Subcutaneous abdominal adipose tissue (tissue), 5 donors: ENCODE data around the gene SMARCB1.

Experiments
- H3K27ac ChIP-seq: one replicate; pipeline ENCODE4 v1.7.0; 2013; ENCODE audit warnings: low read depth, mild to moderate bottlenecking, inconsistent platforms, low read length, moderate library complexity
- H3K27me3 ChIP-seq, 5 donors: one replicate each; pipeline ENCODE4 v1.7.0; 2013; ENCODE audit warnings: low read length in 5 of 5, inconsistent platforms in 1 of 5; ENCODE audit not compliant: control insufficient read depth in 5 of 5, insufficient read depth in 4 of 5
- H3K36me3 ChIP-seq, 5 donors: one replicate each; pipeline ENCODE4 v1.7.0; 2013; ENCODE audit warnings: low read length in 5 of 5; ENCODE audit not compliant: control insufficient read depth in 5 of 5, insufficient read depth in 5 of 5
- H3K4me1 ChIP-seq, 5 donors: one replicate each; pipeline ENCODE4 v1.7.0; 2013; ENCODE audit warnings: low read length in 5 of 5, mild to moderate bottlenecking in 3 of 5, moderate library complexity in 1 of 5; ENCODE audit not compliant: control insufficient read depth in 5 of 5, insufficient read depth in 5 of 5
- H3K4me3 ChIP-seq, 5 donors: one replicate each; pipeline ENCODE4 v1.7.0; 2013; ENCODE audit warnings: low read length in 5 of 5, low read depth in 1 of 5
- H3K9ac ChIP-seq, 5 donors: one replicate each; pipeline ENCODE4 v1.7.0; 2013; ENCODE audit warnings: low read length in 5 of 5, mild to moderate bottlenecking in 4 of 5, moderate library complexity in 3 of 5
- H3K9me3 ChIP-seq, 5 donors: one replicate each; pipeline ENCODE4 v1.7.0; 2013; ENCODE audit warnings: low read length in 5 of 5; ENCODE audit not compliant: control insufficient read depth in 5 of 5
- donor health status: healthy.
- donor health status: healthy.
- donor health status: healthy.
- donor health status: healthy.
- donor health status: healthy.

SMARCB1 gene

DNA sequence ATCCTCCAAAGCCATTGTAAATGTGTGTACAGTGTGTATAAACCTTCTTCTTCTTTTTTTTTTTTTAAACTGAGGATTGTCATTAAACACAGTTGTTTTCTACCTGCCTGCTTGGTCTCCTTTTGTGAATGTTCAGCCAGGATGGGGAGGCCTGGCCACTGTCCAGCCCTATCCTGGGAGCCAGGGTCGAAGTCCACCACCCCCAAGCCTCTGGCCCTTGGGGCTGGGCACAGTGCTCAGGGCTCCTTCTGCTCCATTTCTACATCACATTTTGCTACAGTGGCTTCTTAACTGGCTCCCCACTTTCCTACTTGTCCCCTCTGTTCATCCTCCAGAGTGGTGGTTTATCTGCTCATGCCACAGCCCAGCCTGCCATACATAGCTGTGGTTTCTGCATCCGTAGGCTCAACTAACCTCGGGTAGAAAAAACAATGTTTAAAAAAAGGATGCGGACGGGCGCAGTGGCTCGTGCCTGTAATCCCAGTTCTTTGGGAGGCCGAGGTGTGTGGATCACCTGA lies 2.5 kb upstream of the SMARCB1 start:
- Histone ChIP-seq H3K9ac (peak overlapping the region in 1 of 5 donors; percentile 14), H3K27ac (no peak overlapping the region), H3K27me3 (peaks cover 0 to 2% (median 0%) of the 10 kb centered on the region in 5 donors), H3K4me1 (peaks cover 11 to 41% (median 26%) of the 10 kb centered on the region in 5 donors), H3K4me3 (no peak overlapping the region), H3K36me3 (no peaks in the 10 kb centered on the region), H3K9me3 (no peaks in the 10 kb centered on the region)

- Histone ChIP-seq H3K36me3 (peaks cover 0 to 4% (median 0%) of the 10 kb centered on the region in 5 donors), H3K9ac (peak overlapping the region; percentile 81 to 97 (median 95)), H3K4me1 (peaks cover 13 to 48% (median 32%) of the 10 kb centered on the region in 5 donors), H3K27me3 (peaks cover 0 to 2% (median 0%) of the 10 kb centered on the region in 5 donors), H3K9me3 (no peaks in the 10 kb centered on the region), H3K4me3 (peak overlapping the region; percentile 72 to 89 (median 83)), H3K27ac (peak overlapping the region; percentile 94)
These were observed 480 bp upstream of the SMARCB1 start for GRCh38 chr22:23786261-23786710.

- no peaks in the 10 kb centered on the region for H3K9me3 ChIP-seq
- peaks cover 0 to 2% (median 0%) of the 10 kb centered on the region in 5 donors for H3K27me3 ChIP-seq
- peak overlapping the region; percentile 80 to 95 (median 86) for H3K4me3 ChIP-seq
- H3K27ac ChIP-seq = peak overlapping the region; percentile 94
- peaks cover 15 to 47% (median 31%) of the 10 kb centered on the region in 5 donors for H3K4me1 ChIP-seq
- H3K9ac ChIP-seq = peak overlapping the region; percentile 75 to 97 (median 95)
- H3K36me3 ChIP-seq = peaks cover 0 to 15% (median 12%) of the 10 kb centered on the region in 5 donors
These were observed 782 bp downstream of the SMARCB1 start for GRCh38 chr22:23787600-23787896.

DNA sequence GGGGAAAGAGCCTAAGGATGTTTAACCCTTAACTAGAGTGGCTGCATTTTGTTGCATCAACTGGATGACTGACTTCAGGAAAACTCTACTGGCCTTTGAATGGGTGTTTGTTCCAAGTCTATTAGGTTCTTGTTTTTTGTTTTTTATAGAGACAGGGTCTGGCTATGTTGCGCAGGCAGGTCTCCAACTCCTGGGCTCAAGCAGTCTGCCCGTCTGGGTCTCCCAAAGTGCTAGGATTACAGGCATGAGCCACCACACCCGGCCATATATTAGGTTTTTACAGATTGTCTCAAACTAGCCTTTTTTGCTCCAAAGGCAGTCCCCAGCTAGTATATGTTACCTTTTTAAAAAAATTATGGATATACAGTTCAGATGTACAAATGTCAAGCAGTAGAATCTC lies 1.1 kb downstream of the SMARCB1 start:
- H3K9ac ChIP-seq = peak overlapping the region in 4 of 5 donors; percentile 84 to 97 (median 96)
- H3K4me1 ChIP-seq = peaks cover 15 to 45% (median 32%) of the 10 kb centered on the region in 5 donors
- H3K27ac ChIP-seq = peak overlapping the region; percentile 94

DNA sequence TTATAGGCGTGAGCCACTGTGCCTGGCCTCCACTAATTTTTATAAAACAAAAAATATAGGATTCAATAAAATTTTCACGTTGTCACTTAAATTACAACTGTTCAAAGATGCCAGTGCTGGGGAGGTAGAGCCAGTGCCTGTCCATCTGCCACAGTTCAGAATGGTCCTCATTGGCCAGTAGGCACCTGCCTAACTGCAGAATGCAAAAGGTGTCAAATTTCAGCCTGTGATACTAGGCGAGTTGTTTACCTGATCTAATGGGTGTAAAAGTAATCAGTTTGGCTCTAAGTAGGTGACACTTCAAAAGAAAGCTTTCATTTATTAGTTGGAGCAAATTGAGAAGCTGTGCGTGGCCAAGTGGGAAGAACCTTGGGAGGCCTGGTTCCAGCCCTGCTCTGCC lies 2.4 kb downstream of the SMARCB1 start:
- Histone ChIP-seq H3K4me3 (no peak overlapping the region), H3K9me3 (no peaks in the 10 kb centered on the region), H3K27me3 (peaks cover 0 to 2% (median 0%) of the 10 kb centered on the region in 5 donors), H3K9ac (no peak overlapping the region), H3K4me1 (peaks cover 15 to 45% (median 32%) of the 10 kb centered on the region in 5 donors), H3K27ac (no peak overlapping the region), H3K36me3 (peaks cover 0 to 30% (median 24%) of the 10 kb centered on the region in 5 donors)

More for the DNA sequence above, 1.1 kb downstream of the SMARCB1 start:
- H3K27me3 ChIP-seq = peaks cover 0 to 2% (median 0%) of the 10 kb centered on the region in 5 donors
- H3K36me3 ChIP-seq = peaks cover 0 to 18% (median 13%) of the 10 kb centered on the region in 5 donors
- H3K4me3 ChIP-seq = peak overlapping the region; percentile 80 to 95 (median 86)
- H3K9me3 ChIP-seq = no peaks in the 10 kb centered on the region

GRCh38 chr22:23789638-23790037 lies 2.9 kb downstream of the SMARCB1 start:
- Histone ChIP-seq H3K36me3 (peaks cover 0 to 36% (median 30%) of the 10 kb centered on the region in 5 donors), H3K9me3 (no peaks in the 10 kb centered on the region), H3K27ac (no peak overlapping the region), H3K9ac (no peak overlapping the region), H3K27me3 (peaks cover 0 to 2% (median 0%) of the 10 kb centered on the region in 5 donors), H3K4me1 (peaks cover 15 to 45% (median 32%) of the 10 kb centered on the region in 5 donors), H3K4me3 (no peak overlapping the region)

DNA sequence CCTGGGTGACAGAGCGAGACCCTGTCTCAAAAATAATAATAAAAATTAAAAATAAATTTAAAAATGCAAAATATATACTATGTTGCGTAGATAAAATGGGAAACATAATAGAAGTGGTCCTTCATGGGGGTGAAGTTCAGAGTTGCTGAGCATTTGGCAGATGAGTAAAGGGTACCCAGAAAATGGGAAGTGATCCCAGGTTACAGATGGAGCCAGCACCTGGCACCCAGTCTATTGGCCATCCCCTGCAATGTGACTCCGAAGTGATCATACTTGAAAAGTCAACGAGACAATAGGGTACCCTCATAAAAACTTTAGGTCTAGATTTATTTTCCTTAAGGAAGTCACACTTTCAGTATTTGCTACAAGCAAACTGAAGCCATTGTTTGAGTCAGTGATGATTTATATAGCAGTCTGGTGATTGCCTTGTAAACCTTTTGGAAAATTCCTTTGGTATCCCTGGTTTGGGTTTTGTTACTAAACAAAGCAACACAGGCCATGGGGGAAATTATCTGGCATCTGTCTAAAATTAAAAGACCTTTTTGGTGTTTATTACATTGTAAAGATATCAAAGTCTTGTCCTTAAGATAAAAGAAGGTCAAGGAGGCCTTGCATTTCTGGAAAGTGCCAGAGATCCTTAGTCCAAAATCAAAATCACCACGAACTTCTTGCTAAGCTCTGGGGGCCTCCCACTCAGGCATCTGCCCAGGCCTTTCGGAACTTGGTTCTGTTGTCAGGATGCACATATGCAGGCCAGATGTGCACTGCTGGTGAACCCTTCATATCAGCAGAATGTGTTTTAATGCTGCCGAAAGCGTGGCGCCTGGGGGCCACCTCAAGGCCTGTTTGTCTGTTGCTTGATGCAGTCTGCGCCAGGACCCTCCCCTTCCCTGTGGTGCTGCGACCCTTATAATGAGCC lies 4.3 kb downstream of the SMARCB1 start:
- Histone ChIP-seq H3K4me1 (peaks cover 15 to 44% (median 31%) of the 10 kb centered on the region in 5 donors), H3K36me3 (peaks cover 3 to 49% (median 37%) of the 10 kb centered on the region in 5 donors), H3K4me3 (no peak overlapping the region), H3K9ac (peak overlapping the region in 1 of 5 donors; percentile 20), H3K9me3 (no peaks in the 10 kb centered on the region), H3K27ac (no peak overlapping the region), H3K27me3 (peaks cover 0 to 2% (median 0%) of the 10 kb centered on the region in 5 donors)

DNA sequence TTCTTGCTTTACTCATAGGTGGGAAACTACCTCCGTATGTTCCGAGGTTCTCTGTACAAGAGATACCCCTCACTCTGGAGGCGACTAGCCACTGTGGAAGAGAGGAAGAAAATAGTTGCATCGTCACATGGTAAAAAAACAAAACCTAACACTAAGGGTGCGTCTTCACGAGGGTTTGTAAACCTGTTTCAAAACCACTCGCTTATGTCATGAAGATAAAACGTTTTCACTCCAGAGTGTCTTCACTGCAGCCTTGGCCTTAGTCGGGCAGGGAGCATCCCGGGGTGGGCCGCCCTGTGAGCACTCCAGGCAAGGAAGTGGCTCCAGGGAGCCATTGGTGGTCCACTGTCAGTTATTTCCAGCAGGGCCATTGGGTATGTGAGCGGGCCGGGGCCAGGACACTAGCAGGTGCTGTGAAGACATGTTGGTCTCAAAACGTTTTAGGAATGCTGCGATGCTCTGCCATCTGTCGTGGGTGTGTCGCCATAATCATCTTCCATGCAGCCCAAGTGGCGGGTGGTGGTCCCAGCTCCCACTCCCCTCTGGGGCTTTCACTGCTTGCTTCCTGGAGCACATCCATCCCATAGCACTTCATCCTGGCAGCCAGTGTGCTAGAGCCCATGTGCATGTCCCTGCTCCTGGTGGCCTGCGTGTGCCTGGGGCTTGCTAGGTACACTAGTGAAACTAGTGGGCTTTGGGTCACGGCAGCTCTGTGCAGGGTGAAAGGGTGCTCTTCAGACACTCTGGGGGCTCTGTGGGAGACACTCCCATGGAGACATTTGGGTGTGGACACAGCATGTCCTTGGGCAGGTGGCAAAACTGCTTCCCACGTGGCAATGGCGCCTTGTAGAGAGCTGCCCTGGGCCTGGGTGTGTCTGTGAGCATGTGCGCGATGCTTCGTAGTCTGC lies 5.2 kb downstream of the SMARCB1 start:
- Histone ChIP-seq H3K36me3 (peaks cover 3 to 54% (median 44%) of the 10 kb centered on the region in 5 donors), H3K4me3 (no peak overlapping the region), H3K4me1 (peaks cover 9 to 45% (median 30%) of the 10 kb centered on the region in 5 donors), H3K9ac (peak overlapping the region in 1 of 5 donors; percentile 20), H3K27me3 (no peaks in the 10 kb centered on the region), H3K9me3 (no peaks in the 10 kb centered on the region), H3K27ac (no peak overlapping the region)

DNA sequence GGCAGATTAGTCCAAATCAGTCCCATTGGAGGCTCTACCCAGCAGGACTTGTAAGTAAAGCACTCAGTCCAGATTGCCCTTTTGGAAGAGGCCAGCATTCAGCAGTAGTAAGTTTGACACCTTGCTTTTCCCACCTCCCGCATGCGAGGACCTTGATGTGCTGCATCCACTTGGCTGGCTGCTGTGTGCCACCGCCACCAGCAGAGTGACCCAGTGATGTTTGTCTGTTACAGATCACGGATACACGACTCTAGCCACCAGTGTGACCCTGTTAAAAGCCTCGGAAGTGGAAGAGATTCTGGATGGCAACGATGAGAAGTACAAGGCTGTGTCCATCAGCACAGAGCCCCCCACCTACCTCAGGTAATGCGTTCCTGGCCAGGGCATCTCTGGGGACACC lies 6.6 kb downstream of the SMARCB1 start:
- H3K9ac ChIP-seq = no peak overlapping the region
- peaks cover 9 to 34% (median 22%) of the 10 kb centered on the region in 5 donors for H3K4me1 ChIP-seq
- no peaks in the 10 kb centered on the region for H3K27me3 ChIP-seq
- H3K9me3 ChIP-seq = no peaks in the 10 kb centered on the region
- H3K27ac ChIP-seq = no peak overlapping the region
- no peak overlapping the region for H3K4me3 ChIP-seq
- peaks cover 3 to 62% (median 44%) of the 10 kb centered on the region in 5 donors for H3K36me3 ChIP-seq
